Fibroblast of lung (primary cell): ENCODE results near the gene SLC19A3. TPM values are rescaled to one million over a fixed set of nuclear protein-coding genes. Genes with fewer than 3 reads are reported as not detected.
"Not testable (repeated sequence)": the region's sequence is repeated elsewhere in the genome, so short reads cannot be mapped to it uniquely, and the experiment has no call there.

Source experiments
- DNase-seq, 2 donors: peaks; one replicate each; pipeline versions ENCODE4 v3.0.0 to v3.0.0-alpha.2; 2010; ENCODE audit warnings: low read depth in 2 of 2
- H2AFZ ChIP-seq: 2 replicates; pipeline ENCODE4 v1.5.1; 2012; ENCODE audit warnings: low read length, control low read depth, inconsistent platforms
- H3K27ac ChIP-seq: 2 replicates; pipeline ENCODE4 v1.5.1; 2011; ENCODE audit warnings: low read length, control low read depth; ENCODE audit not compliant: insufficient read depth
- H3K27me3 ChIP-seq: 2 replicates; pipeline ENCODE4 v1.5.1; 2011; ENCODE audit warnings: mild to moderate bottlenecking, low read length; ENCODE audit not compliant: control insufficient read depth, insufficient read depth
- H3K36me3 ChIP-seq: 2 replicates; pipeline ENCODE4 v1.5.1; 2011; ENCODE audit warnings: low read length; ENCODE audit not compliant: control insufficient read depth, insufficient read depth
- H3K4me1 ChIP-seq: 2 replicates; pipeline ENCODE4 v1.5.1; 2011; ENCODE audit warnings: low read length; ENCODE audit not compliant: control insufficient read depth, insufficient read depth; ENCODE audit errors: extremely low read depth
- H3K4me2 ChIP-seq: 2 replicates; pipeline ENCODE4 v1.5.1; 2011; ENCODE audit warnings: low read length, control low read depth; ENCODE audit not compliant: insufficient read depth; ENCODE audit errors: extremely low read depth
- H3K4me3 ChIP-seq, 4 experiments: fragments of 200-600 bp in 1 of 4; sonication (generic) in 1 of 4; replicated peaks in 1 of 4; 2 replicates each; pipeline ENCODE4 v1.5.1; 2011 to 2016; ENCODE audit warnings: low read length in 4 of 4, low read depth in 3 of 4, mild to moderate bottlenecking in 3 of 4, control low read depth in 2 of 4, inconsistent platforms in 1 of 4, mixed read lengths in 1 of 4; ENCODE audit not compliant: insufficient read depth in 1 of 4; ENCODE audit errors: control extremely low read depth in 1 of 4
- H3K79me2 ChIP-seq: 2 replicates; pipeline ENCODE4 v1.5.1; 2012; ENCODE audit warnings: mild to moderate bottlenecking, low read length, inconsistent platforms; ENCODE audit not compliant: control insufficient read depth, insufficient read depth
- H3K9ac ChIP-seq: 2 replicates; pipeline ENCODE4 v1.5.1; 2011; ENCODE audit warnings: mild to moderate bottlenecking, low read length, control low read depth; ENCODE audit not compliant: insufficient read depth
- H3K9me3 ChIP-seq: 2 replicates; pipeline ENCODE4 v1.5.1; 2012; ENCODE audit warnings: low read depth, low read length; ENCODE audit not compliant: control insufficient read depth, insufficient read depth
- H4K20me1 ChIP-seq: 2 replicates; pipeline ENCODE4 v1.5.1; 2011; ENCODE audit warnings: low read length; ENCODE audit not compliant: control insufficient read depth, insufficient read depth; ENCODE audit errors: extremely low read depth
- EZH2 ChIP-seq: IDR thresholded peaks from 2 replicates; pipeline ENCODE4 v1.5.1; 2012; ENCODE audit warnings: low read length, control low read depth, mild to moderate bottlenecking; ENCODE audit errors: missing control alignments
- polyA plus RNA-seq, 2 donors: library from polyadenylated mRNA; depleted of rRNA in 1 of 2; stranded (reverse) in 1 of 2; unstranded in 1 of 2; fragments of >200 nt; gene quantifications; 2 replicates each; pipeline ENCODE4 v1.2.1, GENCODE V29; 2011 to 2012; ENCODE audit warnings: missing spikeins in 1 of 2
- total RNA-seq: library from RNA; depleted of rRNA; stranded (reverse); fragments of >200 nt; gene quantifications from 2 replicates; pipeline ENCODE4 v1.2.1, GENCODE V29; 2014
- TF ChIP-seq, protein P1 (sequence below), 2 donors: IDR thresholded peaks in 1 of 2; conservative IDR thresholded peaks in 1 of 2; 1 replicate in 1 of 2; 2 replicates in 1 of 2; pipeline ENCODE4 v1.5.1; 2011 to 2012; ENCODE audit warnings: low read length in 2 of 2, control low read depth in 1 of 2, inconsistent platforms in 1 of 2, low read depth in 1 of 2, mild to moderate bottlenecking in 1 of 2

Gene SLC19A3
- total and polyA plus RNA-seq, 2 donors (not counting 1 experiment from before 2014, with no cell fraction given), result 0.11 to 0.17 TPM

GRCh38 chr2:227671170-227671905 lies 46.5 kb downstream of the SLC19A3 start:
- Histone ChIP-seq H3K27ac (no peak overlapping the region), H3K36me3 (no peaks in the 10 kb centered on the region), H3K4me2 (no peak overlapping the region), H2AFZ (no peak overlapping the region), H3K9ac (no peak overlapping the region), H3K79me2 (no peaks in the 10 kb centered on the region), H3K27me3 (no peaks in the 10 kb centered on the region), H3K9me3 (no peaks in the 10 kb centered on the region), H3K4me1 (no peaks in the 10 kb centered on the region), H3K4me3 (no peak overlapping the region), H4K20me1 (no peaks in the 10 kb centered on the region)
- DNase-seq, result no peak
- TF ChIP-seq, protein P1, sequence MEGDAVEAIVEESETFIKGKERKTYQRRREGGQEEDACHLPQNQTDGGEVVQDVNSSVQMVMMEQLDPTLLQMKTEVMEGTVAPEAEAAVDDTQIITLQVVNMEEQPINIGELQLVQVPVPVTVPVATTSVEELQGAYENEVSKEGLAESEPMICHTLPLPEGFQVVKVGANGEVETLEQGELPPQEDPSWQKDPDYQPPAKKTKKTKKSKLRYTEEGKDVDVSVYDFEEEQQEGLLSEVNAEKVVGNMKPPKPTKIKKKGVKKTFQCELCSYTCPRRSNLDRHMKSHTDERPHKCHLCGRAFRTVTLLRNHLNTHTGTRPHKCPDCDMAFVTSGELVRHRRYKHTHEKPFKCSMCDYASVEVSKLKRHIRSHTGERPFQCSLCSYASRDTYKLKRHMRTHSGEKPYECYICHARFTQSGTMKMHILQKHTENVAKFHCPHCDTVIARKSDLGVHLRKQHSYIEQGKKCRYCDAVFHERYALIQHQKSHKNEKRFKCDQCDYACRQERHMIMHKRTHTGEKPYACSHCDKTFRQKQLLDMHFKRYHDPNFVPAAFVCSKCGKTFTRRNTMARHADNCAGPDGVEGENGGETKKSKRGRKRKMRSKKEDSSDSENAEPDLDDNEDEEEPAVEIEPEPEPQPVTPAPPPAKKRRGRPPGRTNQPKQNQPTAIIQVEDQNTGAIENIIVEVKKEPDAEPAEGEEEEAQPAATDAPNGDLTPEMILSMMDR (conservative IDR thresholded peaks at IDR 0.05 in 1 of 2, IDR thresholded peaks at IDR 0.05 in 1 of 2; ENCODE audit: low read depth in 1 of 2, low read length in 2 of 2), result no peak
- no peak for TF ChIP-seq EZH2

- H4K20me1 ChIP-seq, H3K79me2 ChIP-seq, H3K9me3 ChIP-seq, H3K36me3 ChIP-seq, H3K9ac ChIP-seq, H3K4me1 ChIP-seq, H3K27me3 ChIP-seq, DNase-seq, H2AFZ ChIP-seq, H3K4me3 ChIP-seq, H3K4me2 ChIP-seq, H3K27ac ChIP-seq: not testable (repeated sequence)
These were observed 51.1 kb downstream of the SLC19A3 start, which contains the start of gene SCYGR5 for GRCh38 chr2:227666631-227667170. TSS of gene SCYGR5 (plus strand) at chr2:227666804. CDS start at chr2:227666804, 0 bp downstream.

- H3K4me1 ChIP-seq, result no peaks in the 10 kb centered on the region
- no peak overlapping the region for H3K9ac ChIP-seq
- H3K9me3 ChIP-seq, result no peaks in the 10 kb centered on the region
- H3K27me3 ChIP-seq, result no peaks in the 10 kb centered on the region
- no peaks in the 10 kb centered on the region for H4K20me1 ChIP-seq
- no peak overlapping the region for H3K27ac ChIP-seq
- H2AFZ ChIP-seq, result no peak overlapping the region
- no peaks in the 10 kb centered on the region for H3K36me3 ChIP-seq
- H3K4me3 ChIP-seq, result no peak overlapping the region
- H3K4me2 ChIP-seq, result no peak overlapping the region
- H3K79me2 ChIP-seq, result no peaks in the 10 kb centered on the region
- DNase-seq, result no peak
- TF ChIP-seq EZH2, result no peak
- TF ChIP-seq, protein P1 (conservative IDR thresholded peaks at IDR 0.05 in 1 of 2, IDR thresholded peaks at IDR 0.05 in 1 of 2; ENCODE audit: low read depth in 1 of 2, low read length in 2 of 2), result no peak
These were observed 52.5 kb downstream of the SLC19A3 start for GRCh38 chr2:227665189-227665940.
